B cell (primary cell): Measurements from ENCODE around the gene IRF1. TPM values are rescaled to one million over a fixed set of nuclear protein-coding genes. Genes with fewer than 3 reads are reported as not detected.

Experiments used
- ATAC-seq: fragments of 200-7000 bp; cut with Tn5 transposase; one replicate; pipeline ENCODE4 v1.10.0; 2021; ENCODE audit warnings: low read depth, mild to moderate bottlenecking, moderate number of reproducible peaks, moderate library complexity
- CTCF ChIA-PET: fragments of 350-600 bp; sonication (Branson Sonifier 250); formaldehyde crosslinking; loops from one replicate; lab custom pipeline; 2021; ENCODE audit warnings: antibody characterized with exemption, inconsistent platforms; lab: Charles Lee
- POLR2A ChIA-PET: fragments of 350-600 bp; sonication (Branson Sonifier 250); formaldehyde crosslinking; loops from one replicate; lab custom pipeline; 2021; ENCODE audit warnings: antibody characterized with exemption; lab: Charles Lee
- DNase-seq: peaks from one replicate; pipeline ENCODE4 v3.0.0; 2013
- H2AFZ ChIP-seq: 2 replicates; pipeline ENCODE4 v1.6.1; 2012; ENCODE audit warnings: mild to moderate bottlenecking, low read depth, low read length; ENCODE audit not compliant: insufficient read depth, poor library complexity, severe bottlenecking
- H3K27ac ChIP-seq, 2 donors: 1 replicate in 1 of 2; 2 replicates in 1 of 2; pipeline ENCODE4 v1.5.1; 2012 to 2013; ENCODE audit warnings: low read length in 2 of 2, mild to moderate bottlenecking in 2 of 2, moderate library complexity in 1 of 2
- H3K27me3 ChIP-seq, 4 experiments: fragments of 200-600 bp in 1 of 4; sonication (generic) in 1 of 4; replicated peaks in 1 of 4; 1 replicate in 2 of 4; 2 replicates in 2 of 4; pipeline versions ENCODE4 v1.6.1 to v1.7.0; 2013 to 2016; ENCODE audit warnings: low read length in 3 of 4, mild to moderate bottlenecking in 2 of 4, mixed read lengths in 1 of 4, moderate library complexity in 1 of 4; ENCODE audit not compliant: insufficient read depth in 4 of 4, control insufficient read depth in 3 of 4; ENCODE audit errors: control extremely low read depth in 1 of 4
- H3K36me3 ChIP-seq, 2 experiments: replicated peaks in 1 of 2; 1 replicate in 1 of 2; 2 replicates in 1 of 2; pipeline versions ENCODE4 v1.6.1 to v1.7.1; 2013; ENCODE audit warnings: low read length in 1 of 2; ENCODE audit not compliant: insufficient read depth in 2 of 2, control insufficient read depth in 1 of 2; ENCODE audit errors: control extremely low read depth in 1 of 2, extremely low read depth in 1 of 2
- H3K4me1 ChIP-seq, 2 donors: fragments of 200-600 bp in 1 of 2; sonication (generic) in 1 of 2; 1 replicate in 1 of 2; 2 replicates in 1 of 2; pipeline versions ENCODE4 v1.5.1 to v1.6.1; 2013 to 2017; ENCODE audit warnings: low read length in 2 of 2; ENCODE audit not compliant: control insufficient read depth in 2 of 2, insufficient read depth in 2 of 2
- H3K4me2 ChIP-seq: replicated peaks from 2 replicates; pipeline ENCODE3; 2012; ENCODE audit warnings: mild to moderate bottlenecking, low read depth, low read length; ENCODE audit not compliant: poor library complexity, severe bottlenecking
- H3K4me3 ChIP-seq, 5 experiments: fragments of 200-600 bp in 1 of 5; sonication (generic) in 1 of 5; 1 replicate in 3 of 5; 2 replicates in 2 of 5; pipeline versions ENCODE4 v1.5.1 to v1.7.0; 2011 to 2016; ENCODE audit warnings: low read length in 4 of 5, mild to moderate bottlenecking in 4 of 5, low read depth in 2 of 5, control low read depth in 1 of 5, moderate library complexity in 1 of 5; ENCODE audit not compliant: insufficient read depth in 1 of 5; ENCODE audit errors: control extremely low read depth in 1 of 5, extremely low read depth in 1 of 5
- H3K79me2 ChIP-seq: fragments of 200-600 bp; sonication (generic); one replicate; pipeline ENCODE4 v1.6.0; 2016; ENCODE audit warnings: low read length; ENCODE audit not compliant: control insufficient read depth, insufficient read depth
- H3K9ac ChIP-seq: fragments of 200-600 bp; sonication (generic); 2 replicates; pipeline ENCODE4 v1.6.1; 2017; ENCODE audit warnings: mild to moderate bottlenecking, low read length, moderate library complexity
- H3K9me3 ChIP-seq, 3 donors: one replicate each; pipeline versions ENCODE4 v1.6.1 to v1.7.1; 2013; ENCODE audit warnings: low read length in 2 of 3; ENCODE audit not compliant: control insufficient read depth in 2 of 3, insufficient read depth in 1 of 3; ENCODE audit errors: control extremely low read depth in 1 of 3
- H4K20me1 ChIP-seq: 2 replicates; pipeline ENCODE4 v1.6.0; 2012; ENCODE audit warnings: mild to moderate bottlenecking, low read length; ENCODE audit not compliant: insufficient read depth, control insufficient read depth, poor library complexity, severe bottlenecking
- H3K27ac Mint-ChIP-seq: one replicate; pipeline ENCODE4 v1.8.0; 2021; ENCODE audit warnings: mixed read lengths
- H3K27me3 Mint-ChIP-seq: one replicate; pipeline ENCODE4 v1.8.0; 2021; ENCODE audit warnings: mixed read lengths
- H3K4me1 Mint-ChIP-seq: one replicate; pipeline ENCODE4 v1.8.0; 2021; ENCODE audit warnings: mixed read lengths
- H3K4me3 Mint-ChIP-seq: one replicate; pipeline ENCODE4 v1.8.0; 2021; ENCODE audit warnings: mixed read lengths
- H3K9me3 Mint-ChIP-seq: one replicate; pipeline ENCODE4 v1.8.0; 2022; ENCODE audit warnings: mixed read lengths; ENCODE audit not compliant: insufficient read depth
- CTCF ChIP-seq: fragments of 200-600 bp; IDR thresholded peaks from one replicate; pipeline ENCODE4 v1.8.0; 2022; ENCODE audit warnings: antibody characterized with exemption, mild to moderate bottlenecking
- EZH2 ChIP-seq: IDR thresholded peaks from 2 replicates; pipeline ENCODE4 v1.6.1; 2012; ENCODE audit warnings: borderline replicate concordance, low read depth, mild to moderate bottlenecking, moderate library complexity, low read length; ENCODE audit not compliant: insufficient read depth, poor library complexity, severe bottlenecking
- WGBS: methylation state at CpG from one replicate; pipeline ENCODE4 v1.1.5; 2013; ENCODE audit warnings: missing lambda C conversion rate; ENCODE audit not compliant: insufficient coverage; 5-methylcytosine and 5-hydroxymethylcytosine counted together
- intact Hi-C: fragments of 100-400 bp; cut with micrococcal nuclease; formaldehyde crosslinking; loops from one replicate; pipeline ENCODE4 v1.10.0; 2022
- polyA plus RNA-seq: library from polyadenylated mRNA; depleted of rRNA; stranded (reverse); fragments of >200 nt; gene quantifications from 2 replicates; pipeline ENCODE4 v1.2.3, GENCODE V29; 2012
- total RNA-seq, 2 donors: library from RNA; stranded (reverse); fragments of 120-200 nt in 1 of 2; gene quantifications; 1 replicate in 1 of 2; 2 replicates in 1 of 2; pipeline versions ENCODE4 v1.2.3 to v1.2.4, GENCODE V29; 2013 to 2022

Gene IRF1
- total and polyA plus RNA-seq, 2 donors (not counting 1 experiment from before 2014, with no cell fraction given): 173 to 306 TPM

GRCh38 chr5:132456987-132457361, 33.6 kb downstream of the IRF1 start:
- intact Hi-C loops: loop anchor here (1.0 to 2.0 kb wide), 7 partner anchors 7 to 38 kb away; partner anchors contain the start of gene IRF1
- Histone ChIP-seq H3K27ac (peak overlapping the region; percentile 88 to 93), H3K36me3 (peaks cover 0 to 14% of the 10 kb centered on the region in 2 experiments), H3K9ac (peak overlapping the region; percentile 34), H3K27me3 (no peaks in the 10 kb centered on the region), H4K20me1 (no peaks in the 10 kb centered on the region), H3K4me1 (peaks cover 79 to 84% of the 10 kb centered on the region in 2 donors), H3K4me3 (no peak overlapping the region), H3K4me2 (peak overlapping the region; percentile 73), H3K79me2 (peaks cover 44% of the 10 kb centered on the region), H3K9me3 (no peaks in the 10 kb centered on the region), H2AFZ (peak overlapping the region; percentile 30)
- POLR2A ChIA-PET: interaction anchor here (0.9 to 7.1 kb wide), 19 partner anchors 9 to 646 kb away, joined by 3 to 77 read pairs (median 6); partner anchors contain the start of gene IRF1
- WGBS: 5% methylated on average over 6 of the region's 6 CpGs
- Mint-ChIP-seq H3K4me3 (peak overlapping the region; percentile 74), H3K4me1 (peaks cover 96% of the 10 kb centered on the region), H3K27me3 (no peaks in the 10 kb centered on the region), H3K27ac (peak overlapping the region; percentile 99), H3K9me3 (no peaks in the 10 kb centered on the region)
- TF ChIP-seq EZH2 (no peak), CTCF (no peak)
- CTCF ChIA-PET: interaction anchor here (1.0 to 8.0 kb wide), 18 partner anchors 10 to 100 kb away, joined by 3 to 128 read pairs (median 13); partner anchors contain the start of genes IRF1 and RAD50
- DNase-seq: no peak
- ATAC-seq: peak; percentile 50
